ENCODE measurements around the gene CAB39. TPM values are rescaled to one million over a fixed set of nuclear protein-coding genes. Genes with fewer than 3 reads are reported as not detected.
A peak's percentile ranks its signal among the peaks of the same experiment; 100 is the strongest.

CAB39 gene
- total RNA-seq, 1 donor, result 53.2 TPM

GRCh38 chr2:230773039-230773773, 60.6 kb downstream of the CAB39 start:
- DNase-seq (ENCODE audit: insufficient read length, low spot score, missing footprints), result no peak
- Histone ChIP-seq H3K27ac (ENCODE audit: low read depth, low read length) (peak overlapping the region; percentile 84), H3K9me3 (ENCODE audit: low read depth, low read length) (no peaks in the 10 kb centered on the region), H3K4me1 (ENCODE audit: insufficient read depth, low read length) (peaks cover 20% of the 10 kb centered on the region), H3K27me3 (ENCODE audit: insufficient read depth, low read length) (no peaks in the 10 kb centered on the region), H3K79me2 (ENCODE audit: insufficient read depth, low read length) (peaks cover 50% of the 10 kb centered on the region), H3K4me3 (ENCODE audit: insufficient read depth, low read length) (no peak overlapping the region), H3K4me2 (ENCODE audit: insufficient read depth, low read length) (no peak overlapping the region), H4K20me1 (ENCODE audit: insufficient read depth, low read length) (no peaks in the 10 kb centered on the region), H3K36me3 (ENCODE audit: insufficient read depth, low read length) (no peaks in the 10 kb centered on the region), H2AFZ (ENCODE audit: low read length) (no peak overlapping the region)
- no peak for TF ChIP-seq CTCF (IDR thresholded peaks at IDR 0.05; ENCODE audit: extremely low read depth, low read depth, low read length)

GRCh38 chr2:230774348-230774951, 61.8 kb downstream of the CAB39 start:
- no peak overlapping the region for H2AFZ ChIP-seq (ENCODE audit: low read length)
- no peaks in the 10 kb centered on the region for H3K36me3 ChIP-seq (ENCODE audit: insufficient read depth, low read length)

GRCh38 chr2:230775737-230776136, 63.1 kb downstream of the CAB39 start:
- H4K20me1 ChIP-seq (ENCODE audit: insufficient read depth, low read length), result no peaks in the 10 kb centered on the region
- H3K4me1 ChIP-seq (ENCODE audit: insufficient read depth, low read length), result peaks cover 20% of the 10 kb centered on the region
- H3K27ac ChIP-seq (ENCODE audit: low read depth, low read length), result no peak overlapping the region
- H3K79me2 ChIP-seq (ENCODE audit: insufficient read depth, low read length), result peaks cover 67% of the 10 kb centered on the region
- H3K36me3 ChIP-seq (ENCODE audit: insufficient read depth, low read length), result no peaks in the 10 kb centered on the region
- H2AFZ ChIP-seq (ENCODE audit: low read length), result no peak overlapping the region
- H3K4me2 ChIP-seq (ENCODE audit: insufficient read depth, low read length), result no peak overlapping the region
- no peaks in the 10 kb centered on the region for H3K9me3 ChIP-seq (ENCODE audit: low read depth, low read length)
- no peak overlapping the region for H3K4me3 ChIP-seq (ENCODE audit: insufficient read depth, low read length)
- no peaks in the 10 kb centered on the region for H3K27me3 ChIP-seq (ENCODE audit: insufficient read depth, low read length)
- no peak for TF ChIP-seq CTCF (IDR thresholded peaks at IDR 0.05; ENCODE audit: extremely low read depth, low read depth, low read length)
- DNase-seq (ENCODE audit: insufficient read length, low spot score, missing footprints), result no peak

More at GRCh38 chr2:230774348-230774951, 61.8 kb downstream of the CAB39 start:
- Histone ChIP-seq H4K20me1 (ENCODE audit: insufficient read depth, low read length) (no peaks in the 10 kb centered on the region), H3K79me2 (ENCODE audit: insufficient read depth, low read length) (peaks cover 57% of the 10 kb centered on the region), H3K4me2 (ENCODE audit: insufficient read depth, low read length) (peak overlapping the region; percentile 46), H3K27ac (ENCODE audit: low read depth, low read length) (peak overlapping the region; percentile 84), H3K9me3 (ENCODE audit: low read depth, low read length) (no peaks in the 10 kb centered on the region), H3K27me3 (ENCODE audit: insufficient read depth, low read length) (no peaks in the 10 kb centered on the region), H3K4me1 (ENCODE audit: insufficient read depth, low read length) (peaks cover 20% of the 10 kb centered on the region), H3K4me3 (ENCODE audit: insufficient read depth, low read length) (no peak overlapping the region)
- DNase-seq (ENCODE audit: insufficient read length, low spot score, missing footprints), result peak; percentile 92
- TF ChIP-seq CTCF (IDR thresholded peaks at IDR 0.05; ENCODE audit: extremely low read depth, low read depth, low read length), result no peak

GRCh38 chr2:230777721-230778120, 65.1 kb downstream of the CAB39 start:
- Histone ChIP-seq H3K27me3 (ENCODE audit: insufficient read depth, low read length) (no peaks in the 10 kb centered on the region), H3K9me3 (ENCODE audit: low read depth, low read length) (no peaks in the 10 kb centered on the region), H3K4me1 (ENCODE audit: insufficient read depth, low read length) (peaks cover 27% of the 10 kb centered on the region), H3K79me2 (ENCODE audit: insufficient read depth, low read length) (peaks cover 80% of the 10 kb centered on the region), H3K4me3 (ENCODE audit: insufficient read depth, low read length) (no peak overlapping the region), H3K4me2 (ENCODE audit: insufficient read depth, low read length) (no peak overlapping the region), H3K36me3 (ENCODE audit: insufficient read depth, low read length) (no peaks in the 10 kb centered on the region), H3K27ac (ENCODE audit: low read depth, low read length) (peak overlapping the region; percentile 27), H4K20me1 (ENCODE audit: insufficient read depth, low read length) (no peaks in the 10 kb centered on the region), H2AFZ (ENCODE audit: low read length) (no peak overlapping the region)
- no peak for DNase-seq (ENCODE audit: insufficient read length, low spot score, missing footprints)
- no peak for TF ChIP-seq CTCF (IDR thresholded peaks at IDR 0.05; ENCODE audit: extremely low read depth, low read depth, low read length)

All from osteoblast (primary cell).